H1 (cell line): ENCODE results near the gene RP9. TPM values are rescaled to one million over a fixed set of nuclear protein-coding genes. Genes with fewer than 3 reads are reported as not detected.

Experiments
- CTCF ChIA-PET: fragments of 300-600 bp; sonication (Branson Sonifier 250); formaldehyde crosslinking; loops from one replicate; lab custom pipeline; 2021; ENCODE audit not compliant: partially characterized antibody; lab: Charles Lee
- POLR2A ChIA-PET: fragments of 300-600 bp; sonication (Branson Sonifier 250); formaldehyde crosslinking; loops from one replicate; lab custom pipeline; 2021; ENCODE audit warnings: inconsistent platforms; ENCODE audit not compliant: partially characterized antibody; lab: Charles Lee
- DNase-seq, 2 experiments: peaks; one replicate each; pipeline versions ENCODE4 v3.0.0 to v3.0.0-alpha.2; 2010 to 2022; ENCODE audit warnings: low spot score in 2 of 2, low read depth in 1 of 2, mixed read lengths in 1 of 2
- FAIRE-seq: peaks from 2 replicates; lab custom pipeline; 2011; peaks lifted over from hg19 to GRCh38; lab: Jason Lieb, UNC
- H2AFZ ChIP-seq: 2 replicates; pipeline ENCODE4 v1.8.1; 2012; ENCODE audit warnings: low read length, inconsistent platforms
- H2AK5ac ChIP-seq: 2 replicates; pipeline ENCODE4 v1.6.1; 2013; ENCODE audit warnings: low read depth, low read length
- H2BK120ac ChIP-seq: replicated peaks from 2 replicates; pipeline ENCODE3; 2013; ENCODE audit warnings: low read depth, low read length, inconsistent platforms
- H2BK12ac ChIP-seq: 2 replicates; pipeline ENCODE4 v1.6.1; 2013; ENCODE audit warnings: low read depth, low read length
- H2BK15ac ChIP-seq: 2 replicates; pipeline ENCODE4 v1.6.1; 2013; ENCODE audit warnings: low read length
- H2BK20ac ChIP-seq: 2 replicates; pipeline ENCODE4 v1.6.1; 2013; ENCODE audit warnings: low read length
- H2BK5ac ChIP-seq: 2 replicates; pipeline ENCODE4 v1.6.1; 2013; ENCODE audit warnings: low read depth, low read length
- H3K14ac ChIP-seq: 2 replicates; pipeline ENCODE4 v1.6.1; 2013; ENCODE audit warnings: inconsistent platforms; ENCODE audit not compliant: insufficient read length
- H3K18ac ChIP-seq: 2 replicates; pipeline ENCODE4 v1.6.1; 2013; ENCODE audit warnings: low read length; ENCODE audit errors: extremely low read depth
- H3K23ac ChIP-seq: 2 replicates; pipeline ENCODE4 v1.6.1; 2013; ENCODE audit warnings: inconsistent platforms; ENCODE audit not compliant: insufficient read length
- H3K23me2 ChIP-seq: 2 replicates; pipeline ENCODE4 v1.6.1; 2013; ENCODE audit warnings: low read depth, low read length
- H3K27ac ChIP-seq: 2 replicates; pipeline ENCODE4 v1.6.1; 2011; ENCODE audit warnings: low read depth, low read length, inconsistent platforms
- H3K27me3 ChIP-seq, 4 experiments: replicated peaks in 1 of 4; 1 replicate in 1 of 4; 2 replicates in 3 of 4; pipeline versions ENCODE4 v1.6.1 to v1.8.1; 2011 to 2013; ENCODE audit warnings: low read length in 3 of 4, mild to moderate bottlenecking in 3 of 4, inconsistent platforms in 2 of 4, mixed read lengths in 2 of 4, moderate library complexity in 1 of 4; ENCODE audit not compliant: control insufficient read depth in 3 of 4, insufficient read depth in 3 of 4; ENCODE audit errors: extremely low read depth in 1 of 4
- H3K36me3 ChIP-seq, 4 experiments: 2 replicates each; pipeline versions ENCODE4 v1.6.1 to v1.8.1; 2011 to 2013; ENCODE audit warnings: mild to moderate bottlenecking in 4 of 4, low read length in 3 of 4, moderate library complexity in 2 of 4, control low read depth in 1 of 4, inconsistent platforms in 1 of 4; ENCODE audit not compliant: insufficient read depth in 4 of 4, control insufficient read depth in 2 of 4
- H3K4ac ChIP-seq: replicated peaks from 2 replicates; pipeline ENCODE3; 2013; ENCODE audit warnings: low read length, low read depth, mixed read lengths, inconsistent platforms; ENCODE audit not compliant: insufficient read length
- H3K4me1 ChIP-seq, 4 experiments: replicated peaks in 1 of 4; 1 replicate in 1 of 4; 2 replicates in 3 of 4; pipeline versions ENCODE4 v1.6.1 to v1.8.1; 2011 to 2013; ENCODE audit warnings: low read length in 3 of 4, inconsistent platforms in 2 of 4, mixed read lengths in 1 of 4; ENCODE audit not compliant: insufficient read depth in 4 of 4, control insufficient read depth in 3 of 4
- H3K4me2 ChIP-seq, 2 experiments: 2 replicates each; pipeline versions ENCODE4 v1.6.1 to v1.8.1; 2011 to 2013; ENCODE audit warnings: low read depth in 2 of 2, low read length in 2 of 2, control low read depth in 1 of 2, inconsistent platforms in 1 of 2, mild to moderate bottlenecking in 1 of 2; ENCODE audit not compliant: insufficient read depth in 1 of 2
- H3K4me3 ChIP-seq, 4 experiments: fragments of 200-600, 300-600 bp in 1 of 4; sonication (generic), shearing (Covaris generic), sonication (Bioruptor Twin) in 1 of 4; 2 replicates each; pipeline versions ENCODE4 v1.5.1 to v1.8.1; 2011 to 2016; ENCODE audit warnings: low read length in 4 of 4, low read depth in 3 of 4, control low read depth in 2 of 4, inconsistent platforms in 2 of 4, mild to moderate bottlenecking in 2 of 4, mixed read lengths in 1 of 4, moderate library complexity in 1 of 4; ENCODE audit not compliant: insufficient read depth in 2 of 4; ENCODE audit errors: extremely low read depth in 1 of 4
- H3K56ac ChIP-seq: replicated peaks from 2 replicates; pipeline ENCODE3; 2013; ENCODE audit warnings: low read depth, mild to moderate bottlenecking, mixed read lengths, low read length, inconsistent platforms; ENCODE audit not compliant: insufficient read length
- H3K79me1 ChIP-seq: 2 replicates; pipeline ENCODE4 v1.6.1; 2013; ENCODE audit warnings: low read depth, low read length, control low read depth
- H3K79me2 ChIP-seq, 2 experiments: 2 replicates each; pipeline versions ENCODE4 v1.6.1 to v1.8.1; 2012 to 2013; ENCODE audit warnings: low read length in 2 of 2, mild to moderate bottlenecking in 2 of 2, inconsistent platforms in 1 of 2; ENCODE audit not compliant: insufficient read depth in 2 of 2, control insufficient read depth in 1 of 2
- H3K9ac ChIP-seq, 4 experiments: replicated peaks in 1 of 4; 1 replicate in 1 of 4; 2 replicates in 3 of 4; pipeline versions ENCODE4 v1.6.1 to v1.8.1; 2011 to 2013; ENCODE audit warnings: low read depth in 3 of 4, low read length in 3 of 4, control low read depth in 2 of 4, mild to moderate bottlenecking in 2 of 4, moderate library complexity in 2 of 4, inconsistent platforms in 1 of 4; ENCODE audit errors: extremely low read depth in 1 of 4
- H3K9me3 ChIP-seq, 2 experiments: 2 replicates each; pipeline versions ENCODE4 v1.6.1 to v1.8.1; 2012 to 2013; ENCODE audit warnings: mild to moderate bottlenecking in 2 of 2, moderate library complexity in 2 of 2, control low read depth in 1 of 2, inconsistent platforms in 1 of 2, low read depth in 1 of 2, low read length in 1 of 2, mixed read lengths in 1 of 2; ENCODE audit not compliant: insufficient read depth in 2 of 2
- H4K20me1 ChIP-seq, 2 experiments: replicated peaks in 1 of 2; 2 replicates each; pipeline versions ENCODE3 to v1.8.1; 2011 to 2013; ENCODE audit warnings: inconsistent platforms in 2 of 2, low read length in 2 of 2, mild to moderate bottlenecking in 1 of 2; ENCODE audit not compliant: insufficient read depth in 2 of 2, control insufficient read depth in 1 of 2
- H4K5ac ChIP-seq: 2 replicates; pipeline ENCODE4 v1.6.1; 2013; ENCODE audit warnings: low read length, low read depth, mixed read lengths, inconsistent platforms; ENCODE audit not compliant: insufficient read length
- H4K8ac ChIP-seq: 2 replicates; pipeline ENCODE4 v1.8.0; 2013; ENCODE audit warnings: mild to moderate bottlenecking, moderate library complexity, low read length, inconsistent platforms; ENCODE audit not compliant: insufficient read depth; ENCODE audit errors: extremely low read depth
- H4K91ac ChIP-seq: replicated peaks from 2 replicates; pipeline ENCODE3; 2013; ENCODE audit warnings: low read length, mixed read lengths, inconsistent platforms; ENCODE audit not compliant: insufficient read length
- CHD1 ChIP-seq: IDR thresholded peaks from 2 replicates; pipeline ENCODE4 v1.6.1; 2012; ENCODE audit warnings: low read depth, low read length, improper control_type of control experiment
- EZH2 ChIP-seq: fragments of 200-600 bp; sonication (generic); IDR thresholded peaks from 2 replicates; pipeline ENCODE4 v1.7.1; 2012; ENCODE audit warnings: low read depth, mild to moderate bottlenecking, moderate library complexity, low read length, inconsistent platforms; ENCODE audit not compliant: severe bottlenecking
- FOSL1 ChIP-seq: IDR thresholded peaks from 2 replicates; pipeline ENCODE4 v1.6.1; 2011; ENCODE audit warnings: mild to moderate bottlenecking, low read depth, low read length, moderate library complexity; ENCODE audit not compliant: insufficient read depth
- GABPA ChIP-seq: IDR thresholded peaks from 2 replicates; pipeline ENCODE4 v1.6.1; 2011; ENCODE audit warnings: mild to moderate bottlenecking, low read length, moderate library complexity, borderline replicate concordance; ENCODE audit not compliant: insufficient read depth
- JUN ChIP-seq: IDR thresholded peaks from 2 replicates; pipeline ENCODE4 v1.6.1; 2011; ENCODE audit warnings: low read depth, mild to moderate bottlenecking, improper control_type of control experiment, low read length
- KDM1A ChIP-seq: fragments of 200-600, 300-600 bp; sonication (generic); IDR thresholded peaks from 2 replicates; pipeline ENCODE4 v1.7.1; 2016; ENCODE audit warnings: mild to moderate bottlenecking, low read length, borderline replicate concordance
- NRF1 ChIP-seq: IDR thresholded peaks from 2 replicates; pipeline ENCODE4 v1.6.1; 2011; ENCODE audit warnings: mild to moderate bottlenecking, low read depth, low read length, improper control_type of control experiment
- SIRT6 ChIP-seq: IDR thresholded peaks from one replicate; pipeline ENCODE4 v1.7.1; 2012; ENCODE audit warnings: low read length, inconsistent platforms
- SP1 ChIP-seq: IDR thresholded peaks from 2 replicates; pipeline ENCODE4 v1.6.1; 2011; ENCODE audit warnings: low read depth, low read length
- TAF1 ChIP-seq: IDR thresholded peaks from 2 replicates; pipeline ENCODE4 v1.6.1; 2011; ENCODE audit warnings: mild to moderate bottlenecking, low read depth, low read length
- TBP ChIP-seq: IDR thresholded peaks from 2 replicates; pipeline ENCODE4 v1.6.1; 2011; ENCODE audit warnings: low read depth, low read length, improper control_type of control experiment
- YY1 ChIP-seq: IDR thresholded peaks from 2 replicates; pipeline ENCODE4 v1.6.1; 2011; ENCODE audit warnings: low read depth, mild to moderate bottlenecking, low read length
- WGBS, 2 experiments: shearing (Covaris generic) in 1 of 2; methylation state at CpG; one replicate each; pipeline versions ENCODE4 v1.1.6 to v1.1.7; 2013 to 2015; ENCODE audit warnings: low lambda C conversion rate in 2 of 2, mixed read lengths in 2 of 2, inconsistent platforms in 1 of 2, low coverage in 1 of 2, missing lambda C conversion rate in 1 of 2; ENCODE audit not compliant: insufficient replicate concordance in 2 of 2, insufficient coverage in 1 of 2, insufficient read length in 1 of 2; ENCODE audit errors: extremely low coverage in 1 of 2, missing lambda C conversion rate in 1 of 2; 5-methylcytosine and 5-hydroxymethylcytosine counted together
- polyA plus RNA-seq, 7 experiments: library from polyadenylated mRNA; depleted of rRNA in 3 of 7; stranded (reverse) in 5 of 7; unstranded in 2 of 7; fragments of >200 nt in 5 of 7; fragments of 200-250 nt in 2 of 7; gene quantifications; 1 replicate in 5 of 7; 2 replicates in 1 of 7; 4 replicates in 1 of 7; pipeline versions ENCODE4 v1.2.1 to v1.2.3, GENCODE V29; 2011 to 2013; ENCODE audit warnings: missing spikeins in 2 of 7, mixed read lengths in 2 of 7
- total RNA-seq: library from RNA; stranded (reverse); fragmentation: NEBNext Ultra II Directional; extraction: Animal tissue kit (Norgen Biotek cat#: 25700); gene quantifications from 2 replicates; pipeline ENCODE4 v1.2.1, GENCODE V29; 2021
- TF ChIP-seq, protein P1 (sequence below): IDR thresholded peaks from 2 replicates; pipeline ENCODE4 v1.6.1; 2011; ENCODE audit warnings: low read depth, mild to moderate bottlenecking, low read length; ENCODE audit not compliant: insufficient read depth
- TF ChIP-seq, protein P2 (sequence below): IDR thresholded peaks from 2 replicates; pipeline ENCODE4 v1.6.1; 2012; ENCODE audit warnings: inconsistent platforms

Gene RP9
- total and polyA plus RNA-seq, 2 of the 8 experiments (the other 6 are each of a cell fraction or from before 2014, with no cell fraction given): 11.0 to 12.4 TPM

DNA sequence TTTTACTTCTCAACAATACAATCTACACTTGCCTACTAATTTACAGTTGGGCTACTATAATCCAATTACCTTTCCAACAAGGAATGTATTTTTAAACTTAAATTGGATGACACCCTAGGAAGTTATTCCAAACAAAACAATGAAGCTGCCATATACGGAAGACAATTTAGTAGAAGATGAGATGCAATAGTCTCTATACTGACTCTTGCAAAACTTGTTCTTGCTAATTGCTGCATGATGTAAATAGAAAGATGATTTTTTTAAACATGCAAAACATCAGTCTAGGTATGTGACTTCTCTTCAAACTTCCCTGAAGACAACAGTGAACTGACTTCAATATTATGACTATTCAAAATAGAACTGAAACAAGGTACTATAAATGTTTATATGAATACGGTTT lies 64.2 kb downstream of the RP9 start:
- Histone ChIP-seq H2AFZ (no peak overlapping the region), H3K9ac (no peak overlapping the region), H2BK5ac (no peak overlapping the region), H3K27ac (no peak overlapping the region), H3K4me1 (no peaks in the 10 kb centered on the region), H3K18ac (no peak overlapping the region), H3K9me3 (no peaks in the 10 kb centered on the region), H3K27me3 (no peaks in the 10 kb centered on the region), H4K8ac (no peak overlapping the region), H4K91ac (no peak overlapping the region), H2BK15ac (no peak overlapping the region), H3K36me3 (no peaks in the 10 kb centered on the region), H4K5ac (no peak overlapping the region), H2AK5ac (no peak overlapping the region), H3K4me2 (no peak overlapping the region), H3K4ac (no peak overlapping the region), H3K23ac (no peak overlapping the region), H3K4me3 (no peak overlapping the region), H3K14ac (no peak overlapping the region), H3K79me1 (peaks cover 3% of the 10 kb centered on the region), H2BK12ac (no peak overlapping the region), H4K20me1 (peaks cover 3 to 4% of the 10 kb centered on the region in 2 experiments), H3K23me2 (no peaks in the 10 kb centered on the region), H3K79me2 (peaks cover 0 to 86% of the 10 kb centered on the region in 2 experiments), H2BK120ac (no peak overlapping the region), H2BK20ac (no peak overlapping the region), H3K56ac (no peak overlapping the region)
- ChIA-PET CTCF (interaction anchor here (1.2 kb wide), 1 partner anchor 62 kb away, joined by 3 read pairs; no protein-coding TSS in a partner anchor), POLR2A (interaction anchor here (0.7 kb wide), 1 partner anchor 152 kb away, joined by 3 read pairs; no protein-coding TSS in a partner anchor)
- no peak for DNase-seq
- WGBS, 2 experiments: 71% methylated on average over 2 of the region's 2 CpGs; no CpG with 5 or more reads in 1 of the 2 experiments
- no peak for FAIRE-seq
- TF ChIP-seq, protein P1, sequence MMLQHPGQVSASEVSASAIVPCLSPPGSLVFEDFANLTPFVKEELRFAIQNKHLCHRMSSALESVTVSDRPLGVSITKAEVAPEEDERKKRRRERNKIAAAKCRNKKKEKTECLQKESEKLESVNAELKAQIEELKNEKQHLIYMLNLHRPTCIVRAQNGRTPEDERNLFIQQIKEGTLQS: no peak
- no peak for TF ChIP-seq EZH2
- TF ChIP-seq TAF1: no peak
- no peak for TF ChIP-seq KDM1A
- no peak for TF ChIP-seq SP1
- TF ChIP-seq NRF1: no peak
- TF ChIP-seq JUN: no peak
- no peak for TF ChIP-seq CHD1
- no peak for TF ChIP-seq TBP
- no peak for TF ChIP-seq SIRT6
- TF ChIP-seq, protein P2, sequence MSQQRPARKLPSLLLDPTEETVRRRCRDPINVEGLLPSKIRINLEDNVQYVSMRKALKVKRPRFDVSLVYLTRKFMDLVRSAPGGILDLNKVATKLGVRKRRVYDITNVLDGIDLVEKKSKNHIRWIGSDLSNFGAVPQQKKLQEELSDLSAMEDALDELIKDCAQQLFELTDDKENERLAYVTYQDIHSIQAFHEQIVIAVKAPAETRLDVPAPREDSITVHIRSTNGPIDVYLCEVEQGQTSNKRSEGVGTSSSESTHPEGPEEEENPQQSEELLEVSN: no peak
- TF ChIP-seq FOSL1: no peak
- no peak for TF ChIP-seq YY1
- TF ChIP-seq GABPA: no peak
